Measurements from ENCODE around the gene ACTR2.

The ACTR2 gene

DNA sequence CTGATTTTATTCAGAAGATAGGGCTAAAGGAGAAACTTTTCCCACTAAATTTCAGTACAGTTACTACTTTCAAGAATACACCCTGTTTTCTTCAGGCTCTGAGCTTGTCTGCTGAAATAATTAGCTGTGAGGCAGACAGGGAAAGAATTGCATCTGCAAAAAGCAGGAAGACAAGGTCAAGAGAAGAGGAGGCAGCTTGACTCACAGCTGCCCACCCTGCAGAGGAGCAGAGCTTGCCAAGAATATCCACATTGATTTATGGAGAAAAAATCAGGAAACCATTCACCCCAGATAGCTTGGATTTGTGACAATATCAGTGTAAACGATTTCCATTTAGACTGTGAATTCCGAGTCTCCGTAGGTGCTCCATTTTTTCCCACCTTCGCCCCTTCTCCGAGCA is 49.0 kb downstream of the ACTR2 start:
- no peaks in the 10 kb centered on the region for H3K4me1 ChIP-seq (ENCODE audit: insufficient read depth, low read length)
- H3K36me3 ChIP-seq (ENCODE audit: insufficient read depth, low read length): peaks cover 15% of the 10 kb centered on the region
- H3K9me3 ChIP-seq (ENCODE audit: low read length): no peaks in the 10 kb centered on the region
- no peaks in the 10 kb centered on the region for H3K27me3 ChIP-seq (ENCODE audit: insufficient read depth, low read length)
- H2AFZ ChIP-seq (ENCODE audit: low read depth, low read length): no peak overlapping the region
- H3K4me3 ChIP-seq (ENCODE audit: low read length): no peak overlapping the region

GRCh38 chr2:65277118-65277517 is 49.5 kb downstream of the ACTR2 start:
- H3K9me3 ChIP-seq (ENCODE audit: low read length): no peaks in the 10 kb centered on the region
- peaks cover 11% of the 10 kb centered on the region for H3K36me3 ChIP-seq (ENCODE audit: insufficient read depth, low read length)
- no peak overlapping the region for H2AFZ ChIP-seq (ENCODE audit: low read depth, low read length)
- no peak overlapping the region for H3K4me3 ChIP-seq (ENCODE audit: low read length)
- H3K4me1 ChIP-seq (ENCODE audit: insufficient read depth, low read length): no peaks in the 10 kb centered on the region
- H3K27me3 ChIP-seq (ENCODE audit: insufficient read depth, low read length): no peaks in the 10 kb centered on the region

DNA sequence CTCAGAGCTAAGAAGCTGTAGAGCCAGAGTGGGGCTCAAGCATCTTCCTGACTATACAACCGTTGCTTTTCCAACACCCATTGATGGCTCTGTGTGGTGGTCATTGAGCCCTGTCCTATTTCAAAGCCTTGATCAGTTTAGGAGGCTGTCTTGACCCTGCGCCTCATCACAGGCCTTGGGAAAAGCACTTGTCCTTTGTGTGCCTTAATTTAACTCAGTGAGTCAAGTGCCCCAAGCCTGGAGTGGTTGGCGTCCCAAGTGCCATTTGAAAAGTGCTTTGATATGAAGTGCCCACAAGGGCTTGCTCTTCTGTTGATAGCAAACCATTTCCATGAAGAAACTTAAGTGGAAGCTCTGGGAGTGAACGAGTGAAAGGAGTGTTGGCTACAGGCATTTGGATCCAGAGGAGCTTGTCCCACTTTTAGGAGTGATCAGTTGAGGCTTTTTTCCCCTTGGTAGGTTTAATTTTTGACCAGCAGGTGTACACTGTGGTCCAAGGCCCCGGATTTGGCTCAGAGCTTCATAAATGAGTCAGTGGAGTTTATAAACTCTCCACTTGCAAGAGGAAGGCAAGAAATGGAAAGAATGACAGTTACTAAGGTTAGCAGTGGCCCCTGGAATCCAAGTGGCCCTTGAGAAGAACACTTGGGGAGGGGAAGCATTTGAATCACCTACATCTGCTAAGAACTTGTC is 50.3 kb downstream of the ACTR2 start:
- H3K36me3 ChIP-seq (ENCODE audit: insufficient read depth, low read length): peaks cover 3% of the 10 kb centered on the region
- H3K4me1 ChIP-seq (ENCODE audit: insufficient read depth, low read length): no peaks in the 10 kb centered on the region
- H3K4me3 ChIP-seq (ENCODE audit: low read length): no peak overlapping the region
- H3K27me3 ChIP-seq (ENCODE audit: insufficient read depth, low read length): no peaks in the 10 kb centered on the region
- H2AFZ ChIP-seq (ENCODE audit: low read depth, low read length): no peak overlapping the region
- H3K9me3 ChIP-seq (ENCODE audit: low read length): no peaks in the 10 kb centered on the region

GRCh38 chr2:65278531-65278981 is 50.9 kb downstream of the ACTR2 start:
- no peak overlapping the region for H2AFZ ChIP-seq (ENCODE audit: low read depth, low read length)
- H3K27me3 ChIP-seq (ENCODE audit: insufficient read depth, low read length): no peaks in the 10 kb centered on the region
- no peaks in the 10 kb centered on the region for H3K36me3 ChIP-seq (ENCODE audit: insufficient read depth, low read length)
- H3K4me3 ChIP-seq (ENCODE audit: low read length): no peak overlapping the region
- no peaks in the 10 kb centered on the region for H3K4me1 ChIP-seq (ENCODE audit: insufficient read depth, low read length)
- H3K9me3 ChIP-seq (ENCODE audit: low read length): no peaks in the 10 kb centered on the region

GRCh38 chr2:65279756-65280155 is 52.1 kb downstream of the ACTR2 start:
- H3K4me1 ChIP-seq (ENCODE audit: insufficient read depth, low read length): no peaks in the 10 kb centered on the region
- no peaks in the 10 kb centered on the region for H3K27me3 ChIP-seq (ENCODE audit: insufficient read depth, low read length)
- H3K9me3 ChIP-seq (ENCODE audit: low read length): no peaks in the 10 kb centered on the region
- H3K36me3 ChIP-seq (ENCODE audit: insufficient read depth, low read length): no peaks in the 10 kb centered on the region
- no peak overlapping the region for H2AFZ ChIP-seq (ENCODE audit: low read depth, low read length)
- H3K4me3 ChIP-seq (ENCODE audit: low read length): no peak overlapping the region

GRCh38 chr2:65281627-65282351 is 54.2 kb downstream of the ACTR2 start:
- Histone ChIP-seq H3K4me3 (ENCODE audit: low read length) (no peak overlapping the region), H2AFZ (ENCODE audit: low read depth, low read length) (peak overlapping the region; percentile 14), H3K36me3 (ENCODE audit: insufficient read depth, low read length) (no peaks in the 10 kb centered on the region), H3K27me3 (ENCODE audit: insufficient read depth, low read length) (no peaks in the 10 kb centered on the region), H3K9me3 (ENCODE audit: low read length) (no peaks in the 10 kb centered on the region), H3K4me1 (ENCODE audit: insufficient read depth, low read length) (no peaks in the 10 kb centered on the region)

GRCh38 chr2:65282477-65283053 is 54.9 kb downstream of the ACTR2 start:
- Histone ChIP-seq H3K9me3 (ENCODE audit: low read length) (no peaks in the 10 kb centered on the region), H2AFZ (ENCODE audit: low read depth, low read length) (no peak overlapping the region), H3K4me1 (ENCODE audit: insufficient read depth, low read length) (no peaks in the 10 kb centered on the region), H3K4me3 (ENCODE audit: low read length) (no peak overlapping the region), H3K36me3 (ENCODE audit: insufficient read depth, low read length) (no peaks in the 10 kb centered on the region), H3K27me3 (ENCODE audit: insufficient read depth, low read length) (no peaks in the 10 kb centered on the region)

DNA sequence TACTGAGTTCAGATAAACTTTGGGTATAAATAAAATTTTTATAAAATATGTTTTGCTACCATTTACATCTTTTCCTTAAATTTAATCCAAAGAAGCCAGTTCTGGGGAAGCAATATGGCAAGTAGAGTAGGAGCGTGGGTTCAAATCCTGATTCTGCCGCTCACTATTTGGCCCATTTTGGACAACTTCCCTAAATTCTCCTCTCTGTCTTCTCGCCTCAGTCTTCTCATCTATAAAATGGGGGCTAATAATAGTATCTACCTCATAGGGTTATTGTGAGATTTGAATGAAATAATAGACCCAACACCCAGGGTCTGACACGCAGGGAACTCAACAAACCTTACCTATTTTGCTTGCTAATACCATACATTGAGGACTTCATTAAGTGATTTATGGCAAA is 59.7 kb downstream of the ACTR2 start:
- H3K4me3 ChIP-seq (ENCODE audit: low read length): no peak overlapping the region
- H3K27me3 ChIP-seq (ENCODE audit: insufficient read depth, low read length): no peaks in the 10 kb centered on the region
- H2AFZ ChIP-seq (ENCODE audit: low read depth, low read length): no peak overlapping the region
- H3K9me3 ChIP-seq (ENCODE audit: low read length): no peaks in the 10 kb centered on the region
- H3K36me3 ChIP-seq (ENCODE audit: insufficient read depth, low read length): no peaks in the 10 kb centered on the region
- H3K4me1 ChIP-seq (ENCODE audit: insufficient read depth, low read length): no peaks in the 10 kb centered on the region

DNA sequence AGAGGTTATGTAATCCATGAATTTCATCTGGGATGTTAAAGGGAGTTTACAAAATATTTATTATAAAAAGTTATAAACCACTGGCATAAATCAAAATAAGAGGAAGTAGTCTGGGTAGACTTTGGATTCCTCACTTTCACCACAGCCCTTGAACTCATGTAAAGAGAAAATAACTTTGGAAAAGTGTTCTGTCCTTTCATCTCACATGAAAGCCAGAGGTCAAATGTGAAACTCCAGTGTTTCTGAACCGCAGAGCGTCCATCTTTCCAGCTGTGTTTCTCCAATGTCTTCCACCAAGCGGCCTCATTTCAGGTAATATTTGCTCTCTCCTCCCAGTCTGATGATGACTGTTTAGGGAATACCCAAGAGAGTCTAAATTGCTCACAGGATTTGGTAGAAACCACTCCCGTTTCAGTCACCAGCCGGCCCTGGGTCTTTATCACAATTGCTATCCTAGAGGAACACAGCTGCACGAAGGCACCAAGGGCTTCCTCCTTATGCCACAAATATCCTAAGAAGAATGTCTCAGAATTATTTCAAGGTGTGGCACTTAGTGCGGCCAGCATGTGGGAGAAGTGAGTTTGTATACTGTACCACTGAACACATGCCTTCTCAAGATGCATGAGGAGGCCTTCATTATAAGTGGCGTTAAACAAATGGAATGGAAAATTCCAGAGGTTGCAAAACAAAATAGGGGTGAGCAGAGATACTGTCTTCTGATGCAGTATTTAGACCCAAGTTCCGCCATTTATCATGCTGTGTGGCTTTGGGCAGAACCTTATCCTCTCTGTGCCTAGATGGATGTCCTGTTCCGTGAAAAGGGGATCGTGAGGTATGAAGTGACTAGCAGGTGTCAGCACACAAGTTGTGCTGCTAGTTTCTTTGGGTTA is 63.8 kb downstream of the ACTR2 start:
- Histone ChIP-seq H3K36me3 (ENCODE audit: insufficient read depth, low read length) (no peaks in the 10 kb centered on the region), H3K4me3 (ENCODE audit: low read length) (no peak overlapping the region), H2AFZ (ENCODE audit: low read depth, low read length) (no peak overlapping the region), H3K4me1 (ENCODE audit: insufficient read depth, low read length) (peaks cover 5% of the 10 kb centered on the region), H3K9me3 (ENCODE audit: low read length) (no peaks in the 10 kb centered on the region), H3K27me3 (ENCODE audit: insufficient read depth, low read length) (no peaks in the 10 kb centered on the region)

GRCh38 chr2:65292106-65292400 is 64.4 kb downstream of the ACTR2 start:
- H2AFZ ChIP-seq (ENCODE audit: low read depth, low read length): no peak overlapping the region
- H3K4me3 ChIP-seq (ENCODE audit: low read length): no peak overlapping the region
- H3K9me3 ChIP-seq (ENCODE audit: low read length): no peaks in the 10 kb centered on the region
- no peaks in the 10 kb centered on the region for H3K27me3 ChIP-seq (ENCODE audit: insufficient read depth, low read length)
- no peaks in the 10 kb centered on the region for H3K36me3 ChIP-seq (ENCODE audit: insufficient read depth, low read length)
- H3K4me1 ChIP-seq (ENCODE audit: insufficient read depth, low read length): peaks cover 5% of the 10 kb centered on the region

DNA sequence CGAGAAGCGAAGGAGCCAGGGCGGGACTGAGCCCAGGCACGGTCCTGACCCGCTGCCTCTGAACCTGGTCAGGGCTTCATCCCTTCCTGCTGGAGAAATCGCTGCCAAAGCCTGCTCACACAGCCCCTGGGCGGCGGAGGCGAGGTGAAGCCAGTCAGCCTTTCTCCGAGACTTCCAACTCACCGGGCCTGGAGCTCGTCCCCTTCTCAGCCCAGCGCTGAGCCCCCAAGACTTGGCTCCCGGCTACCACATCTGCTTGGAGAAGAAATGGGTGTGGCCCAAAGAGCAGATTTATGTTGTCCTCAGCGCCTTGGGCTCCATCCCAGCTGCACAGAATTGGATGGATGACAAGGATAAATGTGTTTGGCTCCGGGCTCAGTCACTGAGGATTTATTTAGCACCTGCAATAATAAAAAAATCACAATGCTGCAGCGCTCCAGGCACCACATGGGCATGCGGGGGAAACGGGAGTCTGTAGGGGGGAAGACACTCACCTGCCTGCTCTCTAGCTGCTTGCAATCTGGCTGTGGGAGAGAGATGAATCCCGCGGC is 64.9 kb downstream of the ACTR2 start:
- Histone ChIP-seq H3K4me1 (ENCODE audit: insufficient read depth, low read length) (peaks cover 5% of the 10 kb centered on the region), H3K9me3 (ENCODE audit: low read length) (no peaks in the 10 kb centered on the region), H3K27me3 (ENCODE audit: insufficient read depth, low read length) (no peaks in the 10 kb centered on the region), H3K4me3 (ENCODE audit: low read length) (no peak overlapping the region), H2AFZ (ENCODE audit: low read depth, low read length) (no peak overlapping the region), H3K36me3 (ENCODE audit: insufficient read depth, low read length) (no peaks in the 10 kb centered on the region)

- no peaks in the 10 kb centered on the region for H3K27me3 ChIP-seq (ENCODE audit: insufficient read depth, low read length)
- H2AFZ ChIP-seq (ENCODE audit: low read depth, low read length): no peak overlapping the region
- H3K4me3 ChIP-seq (ENCODE audit: low read length): no peak overlapping the region
These were observed 65.7 kb downstream of the ACTR2 start for GRCh38 chr2:65293376-65293775.

GRCh38 chr2:65294136-65294535 is 66.5 kb downstream of the ACTR2 start:
- no peaks in the 10 kb centered on the region for H3K9me3 ChIP-seq (ENCODE audit: low read length)
- no peaks in the 10 kb centered on the region for H3K36me3 ChIP-seq (ENCODE audit: insufficient read depth, low read length)
- no peaks in the 10 kb centered on the region for H3K27me3 ChIP-seq (ENCODE audit: insufficient read depth, low read length)
- peaks cover 5% of the 10 kb centered on the region for H3K4me1 ChIP-seq (ENCODE audit: insufficient read depth, low read length)
- no peak overlapping the region for H3K4me3 ChIP-seq (ENCODE audit: low read length)
- no peak overlapping the region for H2AFZ ChIP-seq (ENCODE audit: low read depth, low read length)

More at GRCh38 chr2:65293376-65293775, 65.7 kb downstream of the ACTR2 start:
- H3K4me1 ChIP-seq (ENCODE audit: insufficient read depth, low read length): peaks cover 5% of the 10 kb centered on the region
- H3K36me3 ChIP-seq (ENCODE audit: insufficient read depth, low read length): no peaks in the 10 kb centered on the region
- H3K9me3 ChIP-seq (ENCODE audit: low read length): no peaks in the 10 kb centered on the region
